Muscle layer of colon (tissue), 2 donors: ENCODE results near the gene TRAPPC10.
A peak's percentile ranks its signal among the peaks of the same experiment; 100 is the strongest.

Experiments
- H3K27ac ChIP-seq: one replicate; pipeline ENCODE4 v1.7.0; 2013; ENCODE audit warnings: low read depth, mild to moderate bottlenecking, low read length, moderate library complexity
- H3K27me3 ChIP-seq, 2 donors: one replicate each; pipeline ENCODE4 v1.7.0; 2013; ENCODE audit warnings: low read length in 2 of 2, mild to moderate bottlenecking in 2 of 2; ENCODE audit not compliant: insufficient read depth in 2 of 2, control insufficient read depth in 1 of 2
- H3K36me3 ChIP-seq: one replicate; pipeline ENCODE4 v1.7.0; 2013; ENCODE audit warnings: mild to moderate bottlenecking, low read length; ENCODE audit not compliant: insufficient read depth
- H3K4me1 ChIP-seq: one replicate; pipeline ENCODE4 v1.7.0; 2013; ENCODE audit warnings: mild to moderate bottlenecking, low read length; ENCODE audit not compliant: insufficient read depth
- H3K4me3 ChIP-seq, 2 donors: one replicate each; pipeline ENCODE4 v1.7.0; 2013; ENCODE audit warnings: low read length in 2 of 2, low read depth in 1 of 2, mild to moderate bottlenecking in 1 of 2, moderate library complexity in 1 of 2
- H3K9ac ChIP-seq: one replicate; pipeline ENCODE4 v1.7.0; 2013; ENCODE audit warnings: low read length
- H3K9me3 ChIP-seq: one replicate; pipeline ENCODE4 v1.7.0; 2013; ENCODE audit warnings: mild to moderate bottlenecking, low read length
- donor health status: abdominal sarcoma.
- donor health status: Adenocarcinoma of cecum.

TRAPPC10 gene

GRCh38 chr21:44006656-44007055, 5.5 kb upstream of the TRAPPC10 start:
- Histone ChIP-seq H3K27me3 (no peaks in the 10 kb centered on the region), H3K4me3 (no peak overlapping the region), H3K9ac (no peak overlapping the region), H3K9me3 (no peaks in the 10 kb centered on the region), H3K4me1 (peaks cover 14% of the 10 kb centered on the region), H3K36me3 (no peaks in the 10 kb centered on the region), H3K27ac (no peak overlapping the region)

DNA sequence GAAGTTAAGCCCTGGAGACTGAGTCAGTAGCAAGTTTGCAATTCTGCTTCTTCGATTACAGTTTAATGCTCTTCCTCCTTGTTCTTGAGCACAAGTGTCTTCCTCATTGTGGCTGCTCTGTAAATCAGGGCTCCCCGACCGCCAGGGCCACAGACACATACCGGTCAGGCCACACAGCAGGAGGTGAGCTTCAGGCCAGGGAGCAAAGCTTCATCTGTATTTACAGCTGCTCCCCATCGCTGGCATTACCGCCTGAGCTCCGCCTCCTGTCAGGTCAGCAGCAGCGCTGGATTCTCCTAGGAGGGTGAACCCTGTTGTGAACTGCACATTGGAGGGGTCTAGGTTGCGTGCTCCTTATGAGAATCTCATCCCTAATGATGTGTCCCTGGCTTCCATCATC, 1.7 kb upstream of the TRAPPC10 start:
- Histone ChIP-seq H3K36me3 (no peaks in the 10 kb centered on the region), H3K27ac (no peak overlapping the region)

GRCh38 chr21:44011123-44011522, 986 bp upstream of the TRAPPC10 start:
- H3K4me1 ChIP-seq, result peaks cover 23% of the 10 kb centered on the region
- H3K27ac ChIP-seq, result peak overlapping the region; percentile 86
- H3K4me3 ChIP-seq, result peak overlapping the region in 1 of 2 donors; percentile 75
- no peaks in the 10 kb centered on the region for H3K36me3 ChIP-seq
- H3K9me3 ChIP-seq, result no peaks in the 10 kb centered on the region
- H3K27me3 ChIP-seq, result no peaks in the 10 kb centered on the region
- H3K9ac ChIP-seq, result no peak overlapping the region

More for the DNA sequence above, 1.7 kb upstream of the TRAPPC10 start:
- Histone ChIP-seq H3K4me1 (peaks cover 28% of the 10 kb centered on the region), H3K9ac (no peak overlapping the region), H3K4me3 (no peak overlapping the region), H3K27me3 (no peaks in the 10 kb centered on the region), H3K9me3 (no peaks in the 10 kb centered on the region)

GRCh38 chr21:44012474-44013379, 618 bp downstream of the TRAPPC10 start:
- Histone ChIP-seq H3K9me3 (no peaks in the 10 kb centered on the region), H3K27ac (peak overlapping the region; percentile 80), H3K4me1 (peaks cover 22% of the 10 kb centered on the region), H3K4me3 (peak overlapping the region; percentile 75 to 93), H3K27me3 (no peaks in the 10 kb centered on the region), H3K36me3 (no peaks in the 10 kb centered on the region), H3K9ac (peak overlapping the region; percentile 57)

GRCh38 chr21:44013380-44014088, 1.4 kb downstream of the TRAPPC10 start:
- no peaks in the 10 kb centered on the region for H3K9me3 ChIP-seq
- H3K27me3 ChIP-seq, result no peaks in the 10 kb centered on the region
- peaks cover 22% of the 10 kb centered on the region for H3K4me1 ChIP-seq
- peak overlapping the region; percentile 80 for H3K27ac ChIP-seq
- peak overlapping the region; percentile 57 for H3K9ac ChIP-seq
- H3K36me3 ChIP-seq, result no peaks in the 10 kb centered on the region
- peak overlapping the region in 1 of 2 donors; percentile 75 for H3K4me3 ChIP-seq

GRCh38 chr21:44017601-44018000, 5.5 kb downstream of the TRAPPC10 start:
- Histone ChIP-seq H3K9me3 (no peaks in the 10 kb centered on the region), H3K27me3 (no peaks in the 10 kb centered on the region), H3K4me1 (peaks cover 29% of the 10 kb centered on the region), H3K4me3 (no peak overlapping the region), H3K36me3 (no peaks in the 10 kb centered on the region), H3K9ac (no peak overlapping the region), H3K27ac (no peak overlapping the region)

DNA sequence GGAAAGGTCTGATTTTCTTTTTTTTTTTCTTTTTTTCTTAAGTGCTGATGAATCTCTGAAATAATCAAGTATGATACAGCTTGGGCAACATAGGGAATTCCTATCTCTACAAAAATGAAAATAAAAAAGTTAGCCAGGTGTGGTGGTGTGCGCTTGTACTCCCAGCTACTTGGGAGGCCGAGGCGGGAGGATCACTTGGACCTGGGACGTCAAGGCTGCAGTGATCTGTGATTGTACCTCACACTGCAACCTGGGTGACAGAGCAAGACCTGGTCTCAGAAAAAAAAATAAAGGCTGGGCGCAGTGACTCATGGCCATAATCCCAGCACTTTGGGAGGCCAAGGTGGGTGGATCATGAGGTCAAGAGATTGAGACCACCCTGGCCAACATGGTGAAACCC, 6.0 kb downstream of the TRAPPC10 start:
- no peaks in the 10 kb centered on the region for H3K9me3 ChIP-seq
- H3K4me3 ChIP-seq, result no peak overlapping the region
- no peaks in the 10 kb centered on the region for H3K27me3 ChIP-seq
- peaks cover 27% of the 10 kb centered on the region for H3K4me1 ChIP-seq
- H3K36me3 ChIP-seq, result no peaks in the 10 kb centered on the region
- H3K9ac ChIP-seq, result no peak overlapping the region
- H3K27ac ChIP-seq, result no peak overlapping the region

GRCh38 chr21:44018813-44019567, 6.9 kb downstream of the TRAPPC10 start:
- Histone ChIP-seq H3K4me1 (peaks cover 18% of the 10 kb centered on the region), H3K4me3 (no peak overlapping the region), H3K27me3 (no peaks in the 10 kb centered on the region), H3K27ac (no peak overlapping the region), H3K36me3 (no peaks in the 10 kb centered on the region), H3K9me3 (no peaks in the 10 kb centered on the region), H3K9ac (no peak overlapping the region)

- Histone ChIP-seq H3K4me1 (peaks cover 18% of the 10 kb centered on the region), H3K27me3 (no peaks in the 10 kb centered on the region), H3K4me3 (no peak overlapping the region), H3K27ac (no peak overlapping the region), H3K9ac (no peak overlapping the region), H3K36me3 (no peaks in the 10 kb centered on the region), H3K9me3 (no peaks in the 10 kb centered on the region)
Observed at GRCh38 chr21:44019568-44019958, 7.5 kb downstream of the TRAPPC10 start.

- Histone ChIP-seq H3K27ac (no peak overlapping the region), H3K36me3 (no peaks in the 10 kb centered on the region), H3K27me3 (no peaks in the 10 kb centered on the region), H3K4me3 (no peak overlapping the region), H3K9ac (no peak overlapping the region), H3K4me1 (peaks cover 27% of the 10 kb centered on the region), H3K9me3 (no peaks in the 10 kb centered on the region)
Observed at GRCh38 chr21:44020551-44020950, 8.4 kb downstream of the TRAPPC10 start.

- Histone ChIP-seq H3K4me3 (no peak overlapping the region), H3K9me3 (no peaks in the 10 kb centered on the region), H3K4me1 (peaks cover 32% of the 10 kb centered on the region), H3K36me3 (no peaks in the 10 kb centered on the region), H3K27ac (no peak overlapping the region), H3K27me3 (no peaks in the 10 kb centered on the region), H3K9ac (no peak overlapping the region)
Observed at GRCh38 chr21:44021064-44021463, 9.0 kb downstream of the TRAPPC10 start.
